ENCODE data around the gene SLMAP.

GRCh38 chr3:57755368-57755675, 787 bp upstream of the SLMAP start:
- no peak for TF ChIP-seq CTCF (IDR thresholded peaks at IDR 0.05)
- TF ChIP-seq POLR2A (IDR thresholded peaks at IDR 0.05): no peak

Measured in uterus (tissue), 2 donors.